Measurements from ENCODE around the gene RHOH. TPM values are rescaled to one million over a fixed set of nuclear protein-coding genes. Genes with fewer than 3 reads are reported as not detected.

The RHOH gene
- total and polyA plus RNA-seq, 9 donors: 0.31 to 3.2 (median 0.98) TPM

- no peak for DNase-seq
- no peak overlapping the region for H3K4me3 ChIP-seq
- no peaks in the 10 kb centered on the region for H3K27me3 ChIP-seq
- H3K27ac ChIP-seq: no peak overlapping the region
- no peaks in the 10 kb centered on the region for H3K36me3 ChIP-seq
- TF ChIP-seq EP300 (IDR thresholded peaks at IDR 0.05) (no peak), POLR2A (IDR thresholded peaks at IDR 0.05) (no peak), CTCF (IDR thresholded peaks at IDR 0.05) (no peak)
- intact Hi-C loops (cut with DNase I): no loop called here
- H3K9me3 ChIP-seq: no peaks in the 10 kb centered on the region
- H3K4me1 ChIP-seq (ENCODE audit: insufficient read depth): no peaks in the 10 kb centered on the region
- 77 to 85% (median 84%) methylated on average over 12 of the region's 12 CpGs for WGBS, 3 donors
Measured at GRCh38 chr4:40238700-40239548, 42.1 kb downstream of the RHOH start.

- H3K4me1 ChIP-seq (ENCODE audit: insufficient read depth): no peaks in the 10 kb centered on the region
- no peak for TF ChIP-seq POLR2A (IDR thresholded peaks at IDR 0.05)
- no peak for TF ChIP-seq EP300 (IDR thresholded peaks at IDR 0.05)
- TF ChIP-seq CTCF (IDR thresholded peaks at IDR 0.05): no peak
- H3K9me3 ChIP-seq: no peaks in the 10 kb centered on the region
- 86 to 88% (median 87%) methylated on average over 4 of the region's 4 CpGs for WGBS, 3 donors
- no peaks in the 10 kb centered on the region for H3K36me3 ChIP-seq
- no peak for DNase-seq
- H3K27ac ChIP-seq: no peak overlapping the region
- no peaks in the 10 kb centered on the region for H3K27me3 ChIP-seq
- intact Hi-C loops (cut with DNase I): no loop called here
- no peak overlapping the region for H3K4me3 ChIP-seq
Measured at GRCh38 chr4:40240040-40240653, 43.3 kb downstream of the RHOH start.

GRCh38 chr4:40241026-40241425 is 44.2 kb downstream of the RHOH start:
- Histone ChIP-seq H3K4me1 (ENCODE audit: insufficient read depth) (no peaks in the 10 kb centered on the region), H3K9me3 (no peaks in the 10 kb centered on the region), H3K4me3 (no peak overlapping the region), H3K27ac (no peak overlapping the region), H3K36me3 (no peaks in the 10 kb centered on the region), H3K27me3 (no peaks in the 10 kb centered on the region)
- intact Hi-C loops (cut with DNase I): no loop called here
- 68 to 71% (median 71%) methylated on average over 4 of the region's 4 CpGs for WGBS, 3 donors
- no peak for TF ChIP-seq CTCF (IDR thresholded peaks at IDR 0.05)
- DNase-seq: no peak

GRCh38 chr4:40241941-40242340 is 45.1 kb downstream of the RHOH start:
- intact Hi-C loops (cut with DNase I): no loop called here
- 69 to 78% (median 78%) methylated on average over 7 of the region's 7 CpGs for WGBS, 3 donors
- no peak overlapping the region for H3K27ac ChIP-seq

More at GRCh38 chr4:40241941-40242340, 45.1 kb downstream of the RHOH start:
- Histone ChIP-seq H3K4me3 (no peak overlapping the region), H3K4me1 (ENCODE audit: insufficient read depth) (no peaks in the 10 kb centered on the region), H3K36me3 (no peaks in the 10 kb centered on the region), H3K27me3 (no peaks in the 10 kb centered on the region), H3K9me3 (no peaks in the 10 kb centered on the region)
- TF ChIP-seq POLR2A (IDR thresholded peaks at IDR 0.05) (no peak), CTCF (IDR thresholded peaks at IDR 0.05) (no peak), EP300 (IDR thresholded peaks at IDR 0.05) (no peak)
- no peak for DNase-seq

Measured in ovary (tissue), 9 donors.